VCaP (cell line): ENCODE data around the gene FHIT.
"Not testable (repeated sequence)": the region's sequence is repeated elsewhere in the genome, so short reads cannot be mapped to it uniquely, and the experiment has no call there.

Experiments
- H3K27ac ChIP-seq: fragments of 450-650 bp; 2 replicates; pipeline ENCODE4 v1.5.1; 2017
- CTCF ChIP-seq: fragments of 450-650 bp; conservative IDR thresholded peaks from 2 replicates; pipeline ENCODE4 v1.5.1; 2017; ENCODE audit warnings: mild to moderate bottlenecking, moderate library complexity

The FHIT gene

GRCh38 chr3:61035573-61035972 lies 215.7 kb downstream of the FHIT start:
- no peak for TF ChIP-seq CTCF
- H3K27ac ChIP-seq, result no peak overlapping the region

GRCh38 chr3:61032991-61033390 lies 218.3 kb downstream of the FHIT start:
- TF ChIP-seq CTCF, result no peak
- H3K27ac ChIP-seq, result no peak overlapping the region

- TF ChIP-seq CTCF, result no peak
- H3K27ac ChIP-seq, result no peak overlapping the region
These were observed 219.7 kb downstream of the FHIT start for GRCh38 chr3:61031503-61031902.

GRCh38 chr3:61030469-61031035 lies 220.7 kb downstream of the FHIT start:
- TF ChIP-seq CTCF, result no peak
- H3K27ac ChIP-seq, result no peak overlapping the region

- TF ChIP-seq CTCF, result no peak
- no peak overlapping the region for H3K27ac ChIP-seq
These were observed 222.1 kb downstream of the FHIT start for GRCh38 chr3:61029194-61029593.

GRCh38 chr3:61018807-61019206 lies 232.4 kb downstream of the FHIT start:
- no peak overlapping the region for H3K27ac ChIP-seq
- TF ChIP-seq CTCF, result no peak

- not testable (repeated sequence) for H3K27ac ChIP-seq
These were observed 234.2 kb downstream of the FHIT start for GRCh38 chr3:61017028-61017427.

GRCh38 chr3:61015859-61016258 lies 235.4 kb downstream of the FHIT start:
- no peak overlapping the region for H3K27ac ChIP-seq
- TF ChIP-seq CTCF, result no peak
